ENCODE measurements around the gene UBE2R2.
"Not testable (repeated sequence)": the region's sequence is repeated elsewhere in the genome, so short reads cannot be mapped to it uniquely, and the experiment has no call there.

Gene UBE2R2, protein sequence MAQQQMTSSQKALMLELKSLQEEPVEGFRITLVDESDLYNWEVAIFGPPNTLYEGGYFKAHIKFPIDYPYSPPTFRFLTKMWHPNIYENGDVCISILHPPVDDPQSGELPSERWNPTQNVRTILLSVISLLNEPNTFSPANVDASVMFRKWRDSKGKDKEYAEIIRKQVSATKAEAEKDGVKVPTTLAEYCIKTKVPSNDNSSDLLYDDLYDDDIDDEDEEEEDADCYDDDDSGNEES
- 19.2 to 66.1 (median 43.5) reads per million in 18 experiments for total RNA-seq

DNA sequence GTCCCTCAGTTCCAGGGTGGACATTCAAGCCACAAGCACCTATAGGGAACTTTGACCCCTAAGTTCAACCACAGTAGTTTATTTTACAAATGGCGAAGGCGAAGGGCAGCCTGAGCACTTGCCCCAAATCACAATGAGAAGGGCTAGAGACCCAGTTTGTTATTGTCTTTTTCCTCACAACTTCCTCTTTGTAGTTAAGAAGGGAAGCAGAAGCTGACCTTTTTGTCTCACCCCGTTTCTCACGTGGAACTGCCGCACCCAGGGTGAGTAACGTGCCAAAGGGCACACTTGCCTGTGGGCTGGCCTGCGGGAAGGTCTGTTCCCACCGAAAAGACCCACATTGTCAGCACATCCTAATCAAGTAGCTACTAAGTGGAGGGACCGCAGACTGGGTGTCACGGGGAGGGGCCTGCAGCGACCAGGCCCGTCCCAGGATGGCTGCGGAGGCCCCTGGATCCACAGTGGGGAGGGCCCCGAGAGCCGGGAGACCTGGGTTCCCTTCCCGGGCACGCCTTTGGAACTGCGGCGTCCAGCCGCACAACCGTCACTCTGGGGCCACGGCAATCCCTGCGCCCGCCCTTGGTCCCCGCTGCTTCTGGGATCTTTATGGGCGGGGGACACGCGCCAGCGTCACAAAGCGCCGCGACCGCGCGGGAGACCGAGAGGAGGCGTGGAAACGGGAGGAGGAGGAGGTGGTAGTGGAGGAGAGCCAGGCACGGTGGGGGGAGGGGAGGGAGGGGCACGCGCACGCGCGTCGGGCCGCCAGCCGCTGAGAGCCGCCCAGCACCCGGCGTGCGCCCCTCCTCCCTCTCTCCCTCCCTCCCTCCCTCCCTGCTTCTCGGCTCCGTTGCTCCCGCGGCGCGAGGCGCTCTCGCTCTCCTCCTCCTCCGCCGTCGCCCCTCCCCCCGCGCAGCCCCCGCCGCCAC lies at the start of gene UBE2R2:
TSS of gene UBE2R2 (plus strand) at position 834 of the 926 bp plus-strand sequence. CDS start 598 bp downstream, outside the sequence.
- DNase-seq, result peak; percentile 98 to 99

DNA sequence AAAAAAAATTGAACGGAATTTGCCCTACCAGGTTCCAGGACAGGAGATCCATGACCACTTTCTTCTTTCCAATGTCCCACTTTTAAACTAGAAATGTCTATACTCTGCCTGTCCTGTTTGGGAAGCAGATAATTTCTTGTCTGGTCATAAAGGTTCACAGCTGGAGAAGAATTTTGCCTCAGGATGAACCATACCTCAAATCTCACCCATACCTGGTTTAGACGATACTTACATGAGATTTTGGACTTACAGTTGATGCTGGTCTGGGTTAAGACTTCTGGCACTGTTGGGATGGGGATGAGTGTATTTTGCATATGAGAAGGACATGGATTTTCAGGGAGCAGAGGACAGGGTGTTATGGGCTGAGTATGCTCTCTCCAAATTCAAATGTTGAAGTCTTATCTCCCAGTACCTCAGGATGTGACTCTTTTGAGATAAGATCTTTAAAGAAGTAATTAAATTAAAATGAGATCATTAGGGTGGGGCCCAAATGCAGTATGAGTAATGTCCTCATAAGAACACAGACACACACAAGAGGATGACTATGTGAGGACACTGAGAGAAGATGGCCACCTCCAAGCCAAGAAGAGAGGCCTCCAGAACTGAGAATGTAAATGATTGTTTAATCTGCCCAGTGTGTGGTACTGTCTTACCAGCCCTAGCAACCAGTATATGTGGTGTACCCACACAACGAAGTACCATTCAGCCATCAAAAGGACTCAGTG lies 46.6 kb upstream of the UBE2R2 start:
- not testable (repeated sequence) for DNase-seq

DNA sequence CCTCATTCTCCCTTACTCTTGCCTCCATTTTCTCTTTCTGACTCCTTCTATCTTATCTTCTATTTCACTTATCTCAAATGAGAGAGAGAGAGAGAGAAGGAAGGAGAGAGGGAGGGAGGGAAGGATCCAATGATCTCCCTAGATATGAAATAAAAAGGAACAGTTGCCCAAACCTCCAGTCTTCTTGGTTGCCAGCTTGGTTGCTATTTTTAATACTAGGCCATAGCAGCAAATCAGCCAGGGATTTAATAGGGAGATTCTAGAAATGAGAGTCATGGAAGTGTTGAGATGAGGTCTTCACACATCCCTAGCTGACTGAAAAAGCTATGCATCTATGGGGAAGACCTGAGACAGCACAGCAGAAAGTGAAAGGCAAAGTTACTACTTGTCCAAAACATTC lies 43.8 kb upstream of the UBE2R2 start:
- not testable (repeated sequence) for DNase-seq

DNA sequence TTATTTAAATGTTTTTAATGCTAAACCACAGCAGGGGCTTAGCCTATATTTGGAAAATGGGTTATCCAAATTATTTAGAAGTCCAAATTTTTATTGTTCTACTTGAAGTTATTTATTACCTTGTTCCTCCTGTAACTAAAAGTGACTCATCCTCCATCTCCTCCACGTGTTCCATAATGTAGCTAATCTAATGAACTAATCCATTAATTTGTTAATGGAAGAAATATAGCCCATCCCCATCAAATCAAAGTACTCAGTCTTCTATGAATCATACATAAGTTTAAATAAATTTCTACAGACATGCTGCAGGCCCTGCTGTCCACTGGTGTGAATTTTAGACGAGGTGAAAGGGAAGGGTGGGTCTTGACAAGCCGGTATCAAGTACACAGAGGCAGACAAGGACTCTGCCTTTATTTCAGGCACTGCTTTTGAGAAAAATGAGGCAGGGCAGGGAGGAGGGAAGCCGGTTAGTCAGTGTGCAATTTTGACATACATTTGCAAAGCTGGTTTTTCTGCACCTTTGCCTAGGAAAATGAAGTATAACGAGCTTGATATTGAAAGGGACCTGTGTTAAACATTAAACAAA lies 42.8 kb upstream of the UBE2R2 start:
- not testable (repeated sequence) for DNase-seq

DNA sequence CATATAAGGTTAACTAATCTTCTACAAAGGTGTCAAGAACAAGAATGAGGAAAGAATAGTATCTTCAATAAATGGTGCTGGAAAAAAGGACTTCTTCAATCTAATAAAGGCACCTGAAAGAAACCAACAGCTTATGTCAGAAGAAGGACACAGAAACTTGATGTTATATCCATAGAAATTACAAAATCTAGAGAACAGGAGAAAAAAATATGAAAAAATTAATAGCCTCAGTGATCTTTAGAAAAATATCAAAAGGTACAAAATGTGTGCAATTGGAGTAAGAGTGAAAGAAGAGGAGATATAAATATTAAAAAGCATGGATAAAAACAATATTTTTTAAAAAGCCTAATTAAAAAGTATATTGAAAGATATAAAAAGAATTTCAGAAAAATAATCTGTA lies 40.4 kb upstream of the UBE2R2 start:
- DNase-seq, result no peak

DNA sequence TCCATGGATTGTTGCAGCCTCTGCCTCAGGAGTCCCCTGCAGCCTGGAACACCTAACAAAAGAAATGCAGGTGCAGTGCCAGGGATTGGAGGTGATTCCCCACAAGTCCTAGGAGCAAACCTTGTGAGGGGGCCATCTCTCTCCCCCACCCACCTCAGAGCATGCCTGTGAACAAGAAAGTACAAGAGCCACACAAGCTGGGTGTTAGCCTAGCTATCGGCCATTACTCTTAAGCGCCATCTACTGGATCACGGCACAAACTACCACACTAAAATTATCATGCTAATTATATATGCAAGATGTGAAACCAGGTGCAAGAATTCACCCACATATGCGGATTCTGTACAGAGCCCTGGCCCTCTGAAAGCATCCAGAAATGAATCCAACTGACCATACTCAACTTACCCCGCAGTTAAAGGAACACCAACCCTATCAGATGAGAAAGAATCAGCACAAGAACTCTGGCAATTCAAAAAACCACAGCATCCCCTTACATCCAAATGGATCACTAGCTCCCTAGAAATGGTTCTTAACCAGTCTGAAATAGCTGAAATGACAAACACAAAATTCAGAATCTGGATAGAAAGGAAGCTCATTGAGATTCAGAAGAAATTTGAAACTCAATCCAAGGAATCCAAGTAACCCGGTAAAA lies 38.1 kb upstream of the UBE2R2 start:
- peak; percentile 64 to 77 for DNase-seq

DNA sequence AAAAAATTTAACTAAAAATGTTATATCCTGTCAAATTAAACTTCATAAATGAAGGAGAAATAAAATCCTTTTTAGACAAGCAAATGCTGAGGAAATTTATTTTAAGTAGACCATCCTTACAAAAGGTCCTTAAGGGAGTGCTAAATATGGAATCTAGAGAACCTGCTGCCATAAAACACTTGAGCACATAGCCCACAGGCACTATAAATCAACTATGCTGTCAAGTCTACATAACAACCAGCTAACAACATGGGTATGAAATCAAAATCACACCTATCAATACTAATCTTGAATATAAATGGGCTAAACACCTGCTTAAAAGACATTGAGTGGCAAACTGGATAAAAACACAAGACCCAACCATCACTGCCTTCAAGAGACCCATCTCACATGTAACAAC lies 36.7 kb upstream of the UBE2R2 start:
- no peak for DNase-seq

DNA sequence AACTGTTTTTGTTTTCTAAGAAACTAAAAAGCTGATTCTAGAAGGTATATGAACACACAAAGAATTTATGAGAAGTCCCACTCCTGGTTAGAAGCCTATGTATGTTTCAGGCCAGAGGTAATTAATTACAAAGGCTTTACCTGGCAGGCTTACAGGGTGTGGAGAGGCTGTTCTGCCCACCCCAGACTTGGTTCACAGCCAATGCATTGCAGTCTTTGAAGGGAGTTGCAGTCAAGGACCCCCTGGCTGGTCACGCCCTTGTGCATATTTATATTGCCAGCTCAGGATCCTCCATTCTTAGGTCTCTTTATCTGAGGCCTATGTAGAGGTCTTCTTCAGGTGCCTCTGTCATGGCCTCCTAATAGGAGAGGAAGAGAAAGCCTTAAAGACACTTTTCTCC lies 35.2 kb upstream of the UBE2R2 start:
- DNase-seq, result no peak

DNA sequence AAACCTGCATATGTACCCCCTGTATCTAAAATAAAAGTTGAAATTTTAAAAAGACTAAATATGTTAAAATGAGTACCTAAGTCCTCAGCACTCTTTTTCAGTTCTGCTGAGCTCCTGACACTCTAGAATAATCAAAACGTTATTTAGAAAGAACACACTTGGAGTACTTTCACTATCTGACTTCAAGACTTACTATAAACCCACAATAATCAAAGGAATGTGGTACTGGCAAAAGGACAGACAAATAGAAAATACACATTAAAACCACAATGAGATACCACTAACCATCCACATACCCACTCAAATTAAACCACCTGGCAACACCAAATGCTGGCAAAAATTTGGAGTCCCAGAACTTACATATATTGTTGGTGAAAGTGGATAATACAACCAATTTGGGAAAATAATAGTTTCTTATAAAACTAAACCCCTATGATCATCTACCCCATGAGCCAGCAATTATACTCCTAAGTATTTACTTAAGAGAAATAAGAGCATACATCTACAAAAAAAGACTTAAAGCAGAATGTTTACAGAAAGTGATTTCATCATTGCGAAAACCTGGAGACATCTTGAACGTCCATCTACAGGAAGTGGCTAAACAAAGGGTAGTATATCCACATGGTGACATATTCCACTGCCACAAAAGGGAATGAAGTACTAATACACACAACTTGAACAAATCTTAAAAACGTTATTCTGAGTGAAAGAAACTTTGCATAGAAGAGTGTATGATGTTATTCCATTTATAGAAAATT lies 34.4 kb upstream of the UBE2R2 start:
- DNase-seq, result peak; percentile 3 to 35

DNA sequence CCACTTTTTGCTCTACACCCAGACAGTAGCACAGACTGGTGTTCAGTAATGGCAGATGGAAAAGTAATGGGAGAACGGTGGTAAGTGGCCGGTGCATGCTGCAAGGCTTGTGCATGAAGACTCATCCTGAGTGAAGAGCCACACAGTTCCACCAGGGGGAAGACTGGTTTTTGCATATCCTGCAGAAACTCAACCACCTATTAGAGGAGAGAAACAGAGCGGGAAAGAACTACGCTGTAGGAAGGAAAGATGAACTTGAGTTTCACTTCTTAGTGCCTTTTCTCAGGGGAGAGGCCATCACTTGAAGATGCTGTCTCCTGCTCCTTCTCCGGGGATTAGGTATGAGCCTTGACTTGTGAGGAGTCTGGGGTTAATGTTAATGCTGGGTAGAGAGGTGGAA lies 31.0 kb upstream of the UBE2R2 start:
- DNase-seq, result no peak

DNA sequence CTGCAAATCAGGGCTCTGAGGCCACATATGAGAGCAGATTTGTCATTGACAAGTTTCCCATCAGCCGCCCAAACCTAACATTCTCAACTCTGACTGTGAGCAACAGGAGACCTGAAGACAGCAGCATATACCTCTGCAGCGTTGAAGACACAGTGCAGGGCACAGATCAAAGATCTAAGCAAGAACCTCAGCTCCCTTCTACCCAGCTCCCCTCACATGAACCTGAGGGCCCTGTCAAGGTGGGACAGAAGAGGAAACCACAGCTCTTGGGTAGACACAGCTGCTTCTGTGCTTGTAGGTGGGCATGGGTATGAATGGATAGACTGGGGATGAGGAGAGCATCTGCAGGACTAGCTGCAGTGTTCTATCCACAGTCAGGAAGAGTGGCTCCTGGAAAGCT lies 30.3 kb upstream of the UBE2R2 start:
- DNase-seq, result no peak

DNA sequence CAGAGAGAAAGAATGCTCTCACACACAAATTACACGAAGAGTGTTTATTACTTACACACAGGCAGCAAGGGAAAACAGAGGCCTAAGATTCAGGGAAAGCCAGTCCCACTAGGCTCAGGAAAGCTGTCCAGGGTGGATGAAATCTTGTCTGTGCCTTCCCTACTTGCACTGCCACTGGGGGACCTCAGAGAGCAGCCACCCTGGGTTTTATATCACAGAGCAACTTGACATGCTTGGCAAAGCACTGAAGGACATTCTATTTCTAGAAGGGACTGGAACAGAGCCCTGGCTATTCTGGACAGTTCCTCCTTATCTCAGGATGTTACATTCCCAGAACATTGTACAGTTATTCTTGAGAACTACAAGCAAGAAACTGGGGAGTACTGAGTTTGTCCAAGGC lies 29.1 kb upstream of the UBE2R2 start:
- no peak for DNase-seq

DNA sequence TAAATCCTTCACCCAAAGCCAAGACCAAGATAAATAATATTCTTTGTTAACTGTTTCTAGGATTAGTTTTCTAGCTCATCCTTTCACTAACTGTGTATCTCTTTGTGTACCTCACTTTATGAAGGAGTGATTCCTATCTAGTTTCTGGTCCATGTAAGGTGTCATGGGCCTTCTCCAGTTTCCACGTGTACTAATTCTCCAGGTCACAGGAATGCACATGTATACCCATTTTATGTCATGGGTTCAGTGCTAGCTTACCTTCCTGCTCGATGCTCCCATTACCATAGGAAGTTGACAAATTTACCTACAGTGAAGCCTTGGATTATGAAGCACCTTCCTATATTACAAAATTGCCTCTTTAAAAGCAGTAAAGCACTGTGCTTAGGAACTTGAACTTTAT lies 27.5 kb upstream of the UBE2R2 start:
- not testable (repeated sequence) for DNase-seq

DNA sequence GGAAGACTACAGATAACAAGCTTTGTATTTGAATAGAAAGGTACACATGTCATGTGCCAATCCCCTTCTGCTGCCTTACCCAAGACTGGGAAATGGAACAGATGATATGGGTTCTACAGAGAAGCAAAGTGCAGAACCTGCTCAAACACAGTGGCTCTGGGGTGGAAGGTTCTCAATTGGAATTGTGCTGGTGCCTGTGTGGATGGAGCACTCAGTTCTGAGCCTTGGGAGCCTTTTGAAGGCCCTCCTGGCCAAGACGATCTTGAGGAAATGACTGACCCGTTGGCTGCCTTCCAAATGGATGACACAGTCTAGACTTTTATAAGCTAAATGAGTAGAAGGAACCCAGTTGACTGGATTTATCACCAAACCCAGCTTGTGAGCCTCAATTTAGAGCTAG lies 25.8 kb upstream of the UBE2R2 start:
- peak; percentile 21 to 29 for DNase-seq

DNA sequence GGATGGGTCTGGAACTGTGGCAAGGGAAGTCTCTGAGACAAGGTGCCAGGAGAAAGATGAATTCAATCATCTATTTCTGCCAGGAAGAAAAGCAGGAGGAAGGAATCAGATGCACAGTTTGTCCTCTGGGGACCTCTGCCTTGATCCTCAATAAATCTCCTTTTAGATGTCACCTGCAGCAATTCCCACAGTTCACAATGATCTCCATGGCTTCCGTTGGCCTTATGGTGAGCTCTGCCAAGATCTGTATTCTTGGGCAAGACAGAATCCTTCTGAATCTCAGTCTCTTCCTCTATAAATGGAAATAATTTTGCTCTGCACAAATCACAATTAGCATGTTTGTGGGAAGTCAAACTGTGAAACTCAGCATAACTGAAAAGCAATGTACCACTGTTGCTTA lies 23.5 kb upstream of the UBE2R2 start:
- DNase-seq, result not testable (repeated sequence)

DNA sequence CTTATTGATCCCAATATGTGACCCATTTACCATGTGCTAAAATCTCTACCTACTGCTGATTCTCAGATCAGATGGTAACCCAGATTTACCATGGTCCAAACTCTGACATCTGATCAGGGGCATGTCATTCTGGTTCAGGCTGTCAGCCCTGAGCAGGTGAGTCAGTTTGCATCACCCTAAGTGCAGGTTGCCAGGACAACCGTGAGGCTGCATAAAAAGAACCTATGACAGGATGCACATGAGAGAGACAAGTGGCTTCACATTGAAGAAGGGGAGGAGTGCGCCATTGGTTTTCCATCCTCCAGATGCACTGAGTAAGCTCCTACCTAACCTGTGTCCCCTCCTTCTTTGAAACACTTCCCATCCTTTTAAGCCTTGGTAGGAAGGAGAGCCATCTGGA lies 22.4 kb upstream of the UBE2R2 start:
- no peak for DNase-seq

DNA sequence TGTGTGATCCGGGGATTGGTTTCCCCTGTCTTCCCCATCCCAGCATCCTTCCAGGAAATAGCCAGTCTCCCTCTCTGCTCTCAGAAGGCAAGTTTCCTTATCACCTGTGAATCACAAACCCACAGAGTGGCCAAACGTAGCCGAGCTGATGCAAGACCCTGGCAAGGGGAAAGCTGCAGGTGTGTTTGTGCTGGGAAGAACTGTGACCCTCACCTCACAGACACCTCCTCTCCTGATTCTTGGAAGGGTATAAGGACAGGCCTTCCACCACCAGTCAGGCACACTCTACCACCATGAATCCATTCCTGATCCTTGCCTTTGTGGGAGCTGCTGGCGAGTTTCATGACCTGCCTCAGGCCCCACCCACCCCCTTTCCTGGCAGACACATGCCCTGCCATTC lies 21.7 kb upstream of the UBE2R2 start, which contains the start of gene PRSS3:
TSS of gene PRSS3 (plus strand) at position 281 of the 400 bp plus-strand sequence. CDS start at position 294, 13 bp downstream.
- no peak for DNase-seq

DNA sequence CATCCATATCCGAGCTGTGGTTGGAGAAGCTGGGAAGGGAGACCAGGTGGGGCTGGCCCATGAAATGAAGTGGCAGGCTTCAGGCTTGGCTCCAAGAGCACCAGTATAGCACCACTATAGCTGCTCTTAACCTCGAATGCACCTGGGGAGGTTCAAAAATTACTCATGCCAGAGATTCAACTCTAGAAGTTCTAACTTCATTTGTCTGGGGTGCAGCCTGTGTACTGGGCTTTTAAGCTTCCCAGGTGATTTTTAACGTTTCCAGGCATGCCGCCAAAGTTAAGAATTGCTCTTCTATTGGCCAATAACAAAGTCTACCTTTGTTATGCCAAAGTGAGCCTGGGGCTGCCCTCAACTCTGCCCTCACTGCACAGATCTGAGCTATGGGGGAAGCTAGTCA lies 21.1 kb upstream of the UBE2R2 start:
- no peak for DNase-seq

DNA sequence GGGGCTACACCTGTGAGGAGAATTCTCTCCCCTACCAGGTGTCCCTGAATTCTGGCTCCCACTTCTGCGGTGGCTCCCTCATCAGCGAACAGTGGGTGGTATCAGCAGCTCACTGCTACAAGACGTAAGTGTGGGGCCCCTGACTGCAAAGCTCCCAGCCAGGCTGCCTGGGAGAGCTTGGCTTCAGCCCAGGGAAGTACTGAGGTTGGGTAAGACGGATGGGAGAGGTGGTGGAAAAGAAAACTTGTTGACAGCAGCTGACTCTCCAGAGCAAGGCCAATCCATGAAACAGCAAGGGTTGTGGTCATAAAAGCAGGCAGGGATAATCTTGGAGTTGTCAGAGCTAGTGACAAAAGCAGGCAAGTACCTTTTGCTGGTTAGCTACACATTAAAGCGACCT lies 20.3 kb upstream of the UBE2R2 start:
- not testable (repeated sequence) for DNase-seq

DNA sequence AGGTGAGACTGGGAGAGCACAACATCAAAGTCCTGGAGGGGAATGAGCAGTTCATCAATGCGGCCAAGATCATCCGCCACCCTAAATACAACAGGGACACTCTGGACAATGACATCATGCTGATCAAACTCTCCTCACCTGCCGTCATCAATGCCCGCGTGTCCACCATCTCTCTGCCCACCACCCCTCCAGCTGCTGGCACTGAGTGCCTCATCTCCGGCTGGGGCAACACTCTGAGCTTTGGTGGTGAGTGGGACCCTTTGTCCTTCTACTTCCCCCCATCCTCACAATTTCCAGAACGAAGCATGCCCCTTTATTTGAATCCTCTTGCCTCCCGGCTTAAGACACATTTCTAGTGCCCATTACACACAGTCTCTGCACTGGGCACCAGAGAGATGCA lies 19.1 kb upstream of the UBE2R2 start:
- no peak for DNase-seq

DNA sequence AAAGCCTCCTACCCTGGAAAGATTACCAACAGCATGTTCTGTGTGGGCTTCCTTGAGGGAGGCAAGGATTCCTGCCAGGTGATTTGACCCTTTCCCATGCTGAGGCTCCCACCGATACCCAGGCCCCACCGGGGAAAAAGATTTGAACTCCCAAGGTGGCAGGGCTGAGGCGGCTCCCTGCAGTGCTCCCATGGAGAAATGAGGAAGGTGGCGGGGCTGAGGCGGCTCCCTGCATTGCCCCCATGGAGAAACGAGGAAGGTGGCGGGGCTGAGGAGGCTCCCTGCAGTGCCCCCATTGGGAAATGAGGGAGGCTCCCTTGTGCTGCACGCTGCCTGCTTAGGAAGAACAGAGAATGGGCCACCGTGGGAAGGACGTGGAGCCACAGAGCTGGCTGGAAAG lies 18.4 kb upstream of the UBE2R2 start:
- DNase-seq, result no peak
